ENCODE measurements around the gene ABHD12B.

The ABHD12B gene

DNA sequence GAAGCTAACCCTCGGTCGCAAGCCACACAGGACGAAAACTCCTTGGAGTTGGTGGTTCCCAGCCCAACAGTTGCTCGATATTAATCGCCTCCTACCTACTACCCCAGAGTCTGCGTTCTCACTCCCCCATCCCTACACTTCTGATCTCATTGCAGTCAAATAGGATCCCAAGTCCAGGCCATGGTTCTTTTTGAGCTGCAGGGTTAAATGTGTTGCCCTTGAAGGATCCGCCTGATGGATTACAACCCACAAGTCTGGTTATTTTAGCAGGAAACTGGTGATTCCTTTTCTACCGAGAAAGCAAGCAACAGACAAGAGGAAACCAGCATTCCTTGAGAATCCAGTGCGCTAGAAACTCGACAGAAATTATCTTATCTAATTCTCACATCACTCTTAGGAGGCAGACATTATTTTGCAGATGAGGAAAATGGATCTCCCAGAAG, 40.1 kb upstream of the ABHD12B start:
- Histone ChIP-seq H3K27me3 (replicated peaks) (no peaks in the 10 kb centered on the region), H3K27ac (no peak overlapping the region), H3K36me3 (replicated peaks) (no peaks in the 10 kb centered on the region), H3K4me3 (ENCODE audit: low read depth, low read length) (peak overlapping the region; percentile 80)
- DNase-seq, result no peak
- TF ChIP-seq CTCF (IDR thresholded peaks at IDR 0.05; ENCODE audit: low read depth, low read length, missing control alignments), result no peak
- in situ Hi-C loops (cut with HindIII; ENCODE audit: low pct_ligation_motif_present, low sequenced_read_pairs), result no loop called here

GRCh38 chr14:50832935-50833630, 38.8 kb upstream of the ABHD12B start:
- DNase-seq, result no peak
- Histone ChIP-seq H3K36me3 (replicated peaks) (no peaks in the 10 kb centered on the region), H3K27me3 (replicated peaks) (no peaks in the 10 kb centered on the region), H3K4me3 (ENCODE audit: low read depth, low read length) (no peak overlapping the region), H3K27ac (no peak overlapping the region)
- in situ Hi-C loops (cut with HindIII; ENCODE audit: low pct_ligation_motif_present, low sequenced_read_pairs), result no loop called here
- TF ChIP-seq CTCF (IDR thresholded peaks at IDR 0.05; ENCODE audit: low read depth, low read length, missing control alignments), result no peak

DNA sequence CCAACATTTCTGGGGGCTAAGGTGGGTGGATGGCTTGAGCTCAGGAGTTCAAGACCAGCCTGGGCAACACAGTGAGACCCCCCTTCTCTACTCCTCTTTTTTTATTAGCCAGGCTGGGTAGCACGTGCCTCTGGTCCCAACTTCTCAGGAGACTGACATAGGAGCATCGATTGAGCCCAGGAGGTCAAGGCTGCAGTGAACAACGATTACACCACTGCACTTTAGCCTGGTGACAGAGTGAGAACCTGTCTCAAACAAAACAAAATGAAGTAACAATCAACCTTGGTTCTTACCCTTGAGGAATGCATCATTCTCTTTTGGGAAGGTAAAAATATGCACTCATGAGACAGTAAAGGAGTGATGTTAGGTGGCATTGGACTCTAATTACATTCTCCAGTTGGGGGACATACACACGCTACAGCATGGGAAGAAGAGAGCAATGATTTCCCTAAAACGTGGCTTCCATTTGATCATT, 37.0 kb upstream of the ABHD12B start:
- H3K27ac ChIP-seq, result no peak overlapping the region
- no peak overlapping the region for H3K4me3 ChIP-seq (ENCODE audit: low read depth, low read length)
- in situ Hi-C loops (cut with HindIII; ENCODE audit: low pct_ligation_motif_present, low sequenced_read_pairs), result no loop called here
- no peak for TF ChIP-seq CTCF (IDR thresholded peaks at IDR 0.05; ENCODE audit: low read depth, low read length, missing control alignments)
- H3K27me3 ChIP-seq (replicated peaks), result no peaks in the 10 kb centered on the region
- no peak for DNase-seq
- no peaks in the 10 kb centered on the region for H3K36me3 ChIP-seq (replicated peaks)

DNA sequence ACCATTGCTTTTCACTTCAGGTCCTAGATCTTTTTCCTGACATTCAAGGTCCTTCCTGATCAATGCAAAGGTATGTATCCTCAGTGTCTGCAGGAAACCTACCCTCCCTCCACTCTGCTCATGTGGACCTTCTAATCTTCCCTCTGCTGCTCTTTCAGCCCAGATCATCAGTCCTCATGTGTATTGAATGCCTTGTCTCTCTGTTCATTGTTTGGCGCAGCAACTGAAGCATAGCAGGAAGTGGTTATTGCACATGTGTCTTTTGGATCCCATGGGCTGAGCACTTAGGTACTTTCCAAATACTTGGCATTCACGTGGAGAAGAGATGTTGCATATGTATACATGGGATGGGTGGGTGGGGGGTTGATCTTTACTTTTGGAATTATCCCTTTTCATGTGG, 36.6 kb upstream of the ABHD12B start:
- Histone ChIP-seq H3K27ac (no peak overlapping the region), H3K4me3 (ENCODE audit: low read depth, low read length) (no peak overlapping the region), H3K36me3 (replicated peaks) (no peaks in the 10 kb centered on the region), H3K27me3 (replicated peaks) (no peaks in the 10 kb centered on the region)
- in situ Hi-C loops (cut with HindIII; ENCODE audit: low pct_ligation_motif_present, low sequenced_read_pairs), result no loop called here
- no peak for TF ChIP-seq CTCF (IDR thresholded peaks at IDR 0.05; ENCODE audit: low read depth, low read length, missing control alignments)
- DNase-seq, result no peak

DNA sequence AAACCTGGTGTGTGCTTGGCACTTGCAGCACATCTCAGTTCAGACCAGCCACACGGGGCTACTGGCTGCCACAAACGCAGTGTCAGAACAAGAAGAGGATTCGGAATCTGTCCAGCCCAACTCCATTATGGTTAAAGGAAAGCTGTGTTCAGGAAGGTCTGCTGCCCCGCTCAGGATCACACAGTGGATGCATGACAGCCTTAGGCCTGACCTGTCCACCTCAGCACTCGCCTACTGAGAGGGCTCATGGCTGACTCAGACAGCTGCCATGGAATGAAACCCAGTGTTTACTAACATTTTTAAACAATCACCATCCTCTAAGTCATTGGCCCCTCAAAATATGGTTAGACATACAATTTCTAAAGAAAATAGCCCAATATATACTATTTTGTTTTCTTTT, 35.3 kb upstream of the ABHD12B start:
- no peak overlapping the region for H3K27ac ChIP-seq
- in situ Hi-C loops (cut with HindIII; ENCODE audit: low pct_ligation_motif_present, low sequenced_read_pairs), result no loop called here
- H3K4me3 ChIP-seq (ENCODE audit: low read depth, low read length), result no peak overlapping the region
- H3K27me3 ChIP-seq (replicated peaks), result no peaks in the 10 kb centered on the region
- DNase-seq, result no peak
- TF ChIP-seq CTCF (IDR thresholded peaks at IDR 0.05; ENCODE audit: low read depth, low read length, missing control alignments), result no peak
- H3K36me3 ChIP-seq (replicated peaks), result no peaks in the 10 kb centered on the region

- no peaks in the 10 kb centered on the region for H3K36me3 ChIP-seq (replicated peaks)
- no peak overlapping the region for H3K27ac ChIP-seq
- no peak overlapping the region for H3K4me3 ChIP-seq (ENCODE audit: low read depth, low read length)
- DNase-seq, result no peak
- TF ChIP-seq CTCF (IDR thresholded peaks at IDR 0.05; ENCODE audit: low read depth, low read length, missing control alignments), result no peak
- no peaks in the 10 kb centered on the region for H3K27me3 ChIP-seq (replicated peaks)
- in situ Hi-C loops (cut with HindIII; ENCODE audit: low pct_ligation_motif_present, low sequenced_read_pairs), result no loop called here
Measured at GRCh38 chr14:50837271-50837670, 34.6 kb upstream of the ABHD12B start.

All from brain microvascular endothelial cell (primary cell).